ENCODE measurements around the gene SUMO3. TPM values are rescaled to one million over a fixed set of nuclear protein-coding genes. Genes with fewer than 3 reads are reported as not detected.

The SUMO3 gene
- total and polyA plus RNA-seq, 10 of the 15 experiments (the other 5 are each of a cell fraction or from before 2014, with no cell fraction given), result 14.3 to 164 (median 89.9) TPM

DNA sequence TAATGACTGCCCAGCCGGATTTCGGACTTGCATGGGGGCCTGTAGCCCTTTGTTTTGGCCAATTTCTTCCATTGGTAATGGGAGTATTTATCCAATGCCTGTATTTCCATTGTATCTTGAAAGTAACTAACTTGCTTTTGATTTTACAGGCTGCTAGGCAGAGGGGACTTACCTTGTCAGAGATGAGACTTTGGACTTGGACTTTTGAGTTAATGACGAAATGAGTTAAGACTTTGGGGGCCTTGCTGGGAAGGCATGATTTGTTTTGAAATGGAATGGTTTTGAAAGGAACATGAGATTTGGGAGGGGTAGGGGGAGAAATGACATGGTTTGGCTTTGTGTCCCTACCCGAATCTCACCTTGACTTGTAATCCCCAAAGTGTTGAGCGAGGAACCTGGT lies 25.9 kb downstream of the SUMO3 start:
- H3K4me1 ChIP-seq (ENCODE audit: control insufficient read depth, insufficient read depth, low read length), result peaks cover 19% of the 10 kb centered on the region
- no peak overlapping the region for H3K27ac ChIP-seq (ENCODE audit: control insufficient read depth, insufficient read depth)
- no peak for ATAC-seq
- in situ Hi-C loops (cut with MboI) (loop anchor here (5.0 kb wide), 1 partner anchor 285 kb away; no protein-coding TSS in a partner anchor), intact Hi-C loops (cut with micrococcal nuclease; ENCODE audit: unreplicated experiment) (no loop called here)
- ChIA-PET RAD21 (ENCODE audit: unreplicated experiment) (no interaction called here), SMC1A (ENCODE audit: uncharacterized antibody, unreplicated experiment) (interaction anchor here (0.7 kb wide), 1 partner anchor 137 kb away, joined by 3 read pairs; no protein-coding TSS in a partner anchor), CTCF (interaction anchor here (0.9 to 1.1 kb wide), 2 partner anchors 8 to 9 kb away, joined by 3 to 5 read pairs; partner anchors contain the start of gene UBE2G2), POLR2A (no interaction called here)
- no peaks in the 10 kb centered on the region for H4K20me1 ChIP-seq (ENCODE audit: control insufficient read depth, insufficient read depth)
- DNase-seq (ENCODE audit: low read depth, low spot score), result no peak
- TF ChIP-seq SP1 (IDR thresholded peaks at IDR 0.05; ENCODE audit: low read depth, low read length) (no peak), JUNB (IDR thresholded peaks at IDR 0.05) (no peak), KLF5 (IDR thresholded peaks at IDR 0.05; ENCODE audit: partially characterized antibody) (no peak), NR2F1 (conservative IDR thresholded peaks at IDR 0.05) (no peak), EGR1 (IDR thresholded peaks at IDR 0.05; ENCODE audit: borderline replicate concordance in 1 of 2, low read depth in 2 of 2, low read length in 2 of 2) (no peak)
- TF ChIP-seq, protein P1, sequence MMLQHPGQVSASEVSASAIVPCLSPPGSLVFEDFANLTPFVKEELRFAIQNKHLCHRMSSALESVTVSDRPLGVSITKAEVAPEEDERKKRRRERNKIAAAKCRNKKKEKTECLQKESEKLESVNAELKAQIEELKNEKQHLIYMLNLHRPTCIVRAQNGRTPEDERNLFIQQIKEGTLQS (IDR thresholded peaks at IDR 0.05; ENCODE audit: borderline replicate concordance, extremely low read depth, low read depth, low read length), result no peak
- TF ChIP-seq, protein P2, sequence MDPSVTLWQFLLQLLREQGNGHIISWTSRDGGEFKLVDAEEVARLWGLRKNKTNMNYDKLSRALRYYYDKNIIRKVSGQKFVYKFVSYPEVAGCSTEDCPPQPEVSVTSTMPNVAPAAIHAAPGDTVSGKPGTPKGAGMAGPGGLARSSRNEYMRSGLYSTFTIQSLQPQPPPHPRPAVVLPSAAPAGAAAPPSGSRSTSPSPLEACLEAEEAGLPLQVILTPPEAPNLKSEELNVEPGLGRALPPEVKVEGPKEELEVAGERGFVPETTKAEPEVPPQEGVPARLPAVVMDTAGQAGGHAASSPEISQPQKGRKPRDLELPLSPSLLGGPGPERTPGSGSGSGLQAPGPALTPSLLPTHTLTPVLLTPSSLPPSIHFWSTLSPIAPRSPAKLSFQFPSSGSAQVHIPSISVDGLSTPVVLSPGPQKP (IDR thresholded peaks at IDR 0.05; ENCODE audit: low read depth, low read length), result no peak
- TF ChIP-seq, protein P3, sequence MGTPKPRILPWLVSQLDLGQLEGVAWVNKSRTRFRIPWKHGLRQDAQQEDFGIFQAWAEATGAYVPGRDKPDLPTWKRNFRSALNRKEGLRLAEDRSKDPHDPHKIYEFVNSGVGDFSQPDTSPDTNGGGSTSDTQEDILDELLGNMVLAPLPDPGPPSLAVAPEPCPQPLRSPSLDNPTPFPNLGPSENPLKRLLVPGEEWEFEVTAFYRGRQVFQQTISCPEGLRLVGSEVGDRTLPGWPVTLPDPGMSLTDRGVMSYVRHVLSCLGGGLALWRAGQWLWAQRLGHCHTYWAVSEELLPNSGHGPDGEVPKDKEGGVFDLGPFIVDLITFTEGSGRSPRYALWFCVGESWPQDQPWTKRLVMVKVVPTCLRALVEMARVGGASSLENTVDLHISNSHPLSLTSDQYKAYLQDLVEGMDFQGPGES (IDR thresholded peaks at IDR 0.05), result no peak
- no peaks in the 10 kb centered on the region for H3K9me3 ChIP-seq (replicated peaks; ENCODE audit: control insufficient read depth, insufficient read depth, low read length)
- BruUV-seq (replicated peaks), result no TSS peak
- peaks cover 46% of the 10 kb centered on the region for H3K79me2 ChIP-seq (ENCODE audit: control insufficient read depth, insufficient read depth, low read length)
- H3K36me3 ChIP-seq (ENCODE audit: control insufficient read depth in 2 of 2, insufficient read depth in 2 of 2, low read length in 1 of 2), result peaks cover 5 to 9% of the 10 kb centered on the region in 2 experiments; a peak in 3 of 4 replicates
- H3K4me3 ChIP-seq, result no peak overlapping the region
- H3K4me2 ChIP-seq (ENCODE audit: control insufficient read depth, insufficient read depth), result no peak overlapping the region
- WGBS (ENCODE audit: insufficient coverage, insufficient replicate concordance, low lambda C conversion rate, missing lambda C conversion rate), result 77% methylated on average over 5 of the region's 5 CpGs
- FAIRE-seq, result no peak
- H3K27me3 ChIP-seq (replicated peaks in 1 of 2; ENCODE audit: control insufficient read depth in 2 of 2, insufficient read depth in 2 of 2, low read length in 1 of 2), result no peaks in the 10 kb centered on the region
- no peak overlapping the region for H3K9ac ChIP-seq (ENCODE audit: control insufficient read depth, insufficient read depth, low read length)
- no peak overlapping the region for H2AFZ ChIP-seq (ENCODE audit: control insufficient read depth, low read depth, low read length)
